HG03064 (cell line): ENCODE data around the gene CACNA1D.
"Not testable (repeated sequence)": the region's sequence is repeated elsewhere in the genome, so short reads cannot be mapped to it uniquely, and the experiment has no call there.

Experiments used
- ATAC-seq: cut with Tn5 transposase; IDR thresholded peaks from one replicate; pipeline ENCODE4 v1.9.1; 2021; ENCODE audit warnings: low read depth; ENCODE audit not compliant: unreplicated experiment

The CACNA1D gene

GRCh38 chr3:53493963-53494791, at the start of gene CACNA1D:
TSS of gene CACNA1D (plus strand) at chr3:53494611. CDS start at chr3:53495167, 556 bp downstream.
- ATAC-seq: no peak

- ATAC-seq: no peak
Observed at GRCh38 chr3:53457068-53457467, 37.3 kb upstream of the CACNA1D start.

DNA sequence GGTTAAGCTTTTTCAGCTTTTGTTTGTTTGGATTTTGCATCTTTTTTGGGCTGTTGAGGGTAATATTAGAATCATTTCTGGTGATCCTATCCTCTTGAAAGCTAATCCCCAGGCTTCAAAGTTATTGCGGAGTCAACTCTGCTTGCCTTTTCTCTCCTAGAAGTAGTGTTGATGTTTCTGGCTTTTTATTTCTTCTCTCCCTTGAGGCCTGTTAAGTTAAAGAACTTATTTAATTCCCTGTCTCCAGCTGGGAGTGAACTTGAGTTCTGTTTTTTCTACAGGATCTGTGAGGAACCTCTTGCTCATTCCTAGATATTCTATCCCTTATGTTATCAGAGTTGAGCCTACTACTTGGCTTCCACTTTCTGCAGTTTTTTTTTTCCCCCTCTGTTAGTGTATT, 34.1 kb upstream of the CACNA1D start:
- ATAC-seq: no peak

GRCh38 chr3:53464424-53464823, 30.0 kb upstream of the CACNA1D start:
- no peak for ATAC-seq

- ATAC-seq: not testable (repeated sequence)
Observed at GRCh38 chr3:53469758-53470157, 24.7 kb upstream of the CACNA1D start.

- no peak for ATAC-seq
Observed at GRCh38 chr3:53473422-53473821, 21.0 kb upstream of the CACNA1D start.

DNA sequence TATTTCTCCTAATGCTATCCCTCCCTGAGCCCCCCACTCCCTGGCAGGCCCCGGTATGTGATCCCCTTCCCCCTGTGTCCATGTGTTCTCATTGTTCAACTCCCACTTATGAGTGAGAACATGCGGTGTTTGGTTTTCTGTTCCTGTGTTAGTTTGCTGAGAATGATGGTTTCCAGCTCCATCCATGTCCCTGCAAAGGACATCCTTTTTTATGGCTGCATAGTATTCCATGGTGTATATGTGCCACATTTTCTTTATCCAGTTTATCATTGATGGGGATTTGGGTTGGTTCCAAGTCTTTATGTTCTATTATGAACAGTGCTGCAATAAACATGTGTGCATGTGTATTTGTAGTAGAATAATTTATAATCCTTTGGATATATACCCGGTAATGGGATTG, 18.0 kb upstream of the CACNA1D start:
- ATAC-seq: not testable (repeated sequence)

GRCh38 chr3:53477689-53478088, 16.7 kb upstream of the CACNA1D start:
- ATAC-seq: not testable (repeated sequence)

DNA sequence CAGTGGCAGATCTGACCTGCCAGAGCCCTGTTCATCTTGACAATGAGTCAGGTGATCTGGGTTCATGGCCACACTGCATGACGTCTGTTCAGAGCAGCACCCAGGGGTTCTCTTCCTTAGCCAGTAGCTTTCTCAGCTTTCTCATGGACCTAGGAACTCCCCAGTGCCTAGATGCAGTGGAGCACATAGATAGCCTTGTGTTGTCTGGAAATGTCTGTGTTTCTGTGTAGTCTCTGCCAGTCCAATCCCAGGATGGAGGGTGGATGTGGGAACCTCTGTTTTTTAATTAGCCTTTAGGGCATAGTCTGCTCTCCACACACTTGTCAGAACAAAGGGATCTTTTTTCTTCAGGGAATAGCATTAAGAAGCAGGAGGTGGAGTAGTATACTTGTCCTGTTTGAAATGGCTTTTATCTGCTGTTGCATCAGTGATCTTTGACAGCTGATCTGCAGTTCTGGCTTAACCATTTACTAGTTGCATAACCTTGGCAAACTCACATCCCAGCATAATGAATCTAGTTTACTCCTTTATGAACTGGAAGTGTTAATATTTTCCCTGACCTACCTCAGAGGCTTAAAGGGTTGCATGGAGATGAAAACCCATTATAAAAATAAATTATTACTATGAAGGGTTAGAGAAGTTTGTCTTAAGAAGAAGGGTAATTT, 16.1 kb upstream of the CACNA1D start:
- ATAC-seq: no peak

DNA sequence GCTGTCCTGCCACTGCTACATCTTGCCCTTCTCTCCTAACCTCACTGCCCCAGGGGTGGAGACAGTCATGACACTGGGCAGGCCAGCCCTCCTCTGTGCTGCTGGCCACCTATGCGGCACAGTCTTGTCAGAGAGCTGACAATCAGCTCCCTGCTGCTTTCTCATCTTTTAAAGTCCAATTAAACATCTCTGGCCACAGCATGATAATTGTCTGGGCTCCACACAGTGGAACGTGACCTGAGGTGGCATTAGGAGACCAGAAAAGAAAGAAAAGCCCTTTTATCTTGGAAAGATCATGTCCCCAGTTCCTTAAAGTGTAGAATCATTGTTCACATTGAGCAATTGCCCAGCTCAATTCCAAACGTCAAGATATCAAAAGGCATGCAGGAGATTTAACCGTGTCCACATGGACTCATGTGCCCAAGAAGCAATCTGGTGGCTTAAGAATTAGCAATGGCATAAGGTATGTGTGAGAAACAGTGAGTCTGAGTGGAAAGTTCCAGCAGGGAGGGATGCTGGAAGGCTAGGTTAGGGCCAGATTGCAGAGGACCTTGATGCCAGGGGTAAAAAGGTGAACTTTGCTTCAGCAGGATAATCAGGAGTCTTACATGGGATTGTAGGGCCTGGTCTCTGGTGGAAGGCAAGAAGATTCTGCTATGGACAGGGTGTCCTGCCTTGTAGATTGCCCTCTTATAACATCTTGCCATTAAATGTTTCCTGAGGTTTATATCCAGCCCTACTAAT, 15.3 kb upstream of the CACNA1D start:
- ATAC-seq: no peak

GRCh38 chr3:53482227-53482626, 12.2 kb upstream of the CACNA1D start:
- ATAC-seq: no peak

GRCh38 chr3:53483821-53484220, 10.6 kb upstream of the CACNA1D start:
- ATAC-seq: no peak

GRCh38 chr3:53484984-53485383, 9.4 kb upstream of the CACNA1D start:
- ATAC-seq: no peak

DNA sequence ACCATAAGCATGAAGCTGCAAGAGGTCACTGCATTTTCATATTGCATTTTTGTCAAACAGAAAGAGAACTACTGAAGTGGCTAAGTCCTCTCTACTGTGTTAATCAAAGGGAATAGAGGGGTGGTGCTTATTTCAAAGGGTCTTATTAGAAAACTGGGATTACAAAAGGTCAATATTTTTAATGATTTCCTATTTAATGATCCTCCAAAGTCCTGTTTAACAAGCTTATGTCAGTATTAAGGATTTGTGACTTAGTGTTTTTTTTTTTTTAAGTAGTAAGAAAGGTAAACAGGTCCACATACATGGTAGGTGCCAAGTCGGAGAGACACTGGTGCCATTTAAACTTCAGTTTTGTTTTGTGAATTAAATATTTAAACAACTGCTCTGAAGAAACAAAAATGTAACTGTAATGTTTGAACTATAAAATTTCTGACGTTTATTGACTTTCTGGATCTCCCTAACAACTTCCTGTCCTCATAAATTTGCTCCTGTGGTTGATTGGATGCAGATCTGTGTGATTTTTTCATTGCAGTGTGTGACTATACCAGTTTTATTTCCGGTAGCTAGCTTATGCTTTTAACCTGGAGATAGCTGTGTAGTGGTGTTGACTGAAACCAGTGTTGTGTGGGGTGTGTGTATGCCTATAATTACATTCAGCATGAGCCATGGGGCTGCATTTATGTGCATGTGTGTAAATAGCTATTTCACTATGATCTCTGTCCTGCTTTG, 8.6 kb upstream of the CACNA1D start:
- no peak for ATAC-seq

DNA sequence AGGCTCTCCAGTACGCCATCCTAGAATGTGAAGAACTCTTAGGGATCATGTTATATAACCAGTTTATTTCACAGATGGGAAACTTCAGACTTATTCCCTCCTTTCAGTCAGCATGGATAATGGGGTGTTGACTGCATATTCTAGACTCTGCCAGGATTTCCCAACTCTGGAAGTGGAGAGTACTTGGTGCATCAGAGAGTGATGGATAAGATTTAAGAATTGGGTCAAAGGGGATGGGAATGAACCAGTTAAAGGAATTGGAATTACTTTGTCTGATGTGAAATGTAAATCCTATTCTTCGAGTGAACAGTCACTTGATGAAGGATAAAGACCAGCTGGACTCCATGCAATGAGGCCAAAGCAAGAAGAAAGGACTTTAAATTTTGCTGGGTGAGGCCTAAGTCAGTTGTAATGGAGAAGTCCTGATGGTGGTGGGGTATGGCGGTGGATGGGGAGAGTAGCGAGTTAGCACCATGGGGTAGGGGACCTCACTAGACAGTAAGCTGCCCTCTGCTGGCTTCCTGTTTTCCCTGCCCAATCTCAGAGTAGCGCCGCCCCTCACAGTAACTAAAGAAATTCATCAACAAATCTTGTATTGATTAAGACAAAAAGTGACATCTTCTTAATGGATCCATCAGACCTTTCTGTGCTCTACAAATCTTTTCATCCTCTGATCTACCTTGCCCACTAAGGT, 7.3 kb upstream of the CACNA1D start:
- no peak for ATAC-seq

- ATAC-seq: no peak
Observed at GRCh38 chr3:53489386-53489785, 5.0 kb upstream of the CACNA1D start.

GRCh38 chr3:53489787-53490458, 4.5 kb upstream of the CACNA1D start:
- no peak for ATAC-seq

- ATAC-seq: no peak
Observed at GRCh38 chr3:53490459-53490968, 3.9 kb upstream of the CACNA1D start.

- no peak for ATAC-seq
Observed at GRCh38 chr3:53491276-53491675, 3.1 kb upstream of the CACNA1D start.
